NCI-H748 treated with DMSO at 0.1 percent for 48 hours (cell line): ENCODE data around the gene MRPL23.

ENCODE experiments used
- DNase-seq: peaks from one replicate; lab custom pipeline; 2025; lab: John Stamatoyannopoulos, UW

MRPL23 gene

DNA sequence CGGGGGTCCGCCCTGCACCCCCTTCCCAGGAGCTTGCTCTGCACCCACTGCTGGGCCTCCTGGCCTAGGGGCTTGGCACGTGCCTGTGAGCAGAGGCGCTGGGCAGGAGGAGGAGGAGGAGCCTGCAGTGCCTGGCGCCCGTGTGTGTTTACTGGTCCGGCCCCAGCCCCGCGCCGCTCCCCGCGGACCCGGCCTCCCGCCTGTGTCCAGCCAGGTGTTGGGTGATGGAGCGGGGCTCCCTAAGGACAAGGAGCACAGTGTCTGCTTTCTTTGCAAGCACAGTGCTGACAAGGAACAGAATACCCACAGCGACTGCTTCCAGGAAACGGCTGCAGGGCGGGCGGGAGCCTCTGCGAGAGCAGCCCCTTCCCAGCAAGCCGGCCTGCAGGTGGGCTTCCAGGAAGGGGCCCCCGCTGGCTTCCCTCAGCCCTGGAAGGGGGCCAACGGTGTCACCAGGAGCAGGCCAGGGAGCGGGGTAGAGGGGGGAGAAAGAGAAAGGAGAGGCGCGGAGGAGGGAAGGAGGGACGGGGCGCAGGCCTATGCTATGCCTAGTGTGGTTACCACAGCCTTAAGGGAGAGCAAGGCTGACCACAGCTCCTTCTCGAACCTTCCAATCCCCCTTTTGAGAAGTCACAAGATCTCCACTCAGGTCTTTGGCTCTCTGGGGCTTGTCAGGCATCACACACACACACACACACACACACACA lies 43.9 kb downstream of the MRPL23 start:
- no peak for DNase-seq

GRCh38 chr11:1992111-1992510 lies 45.0 kb downstream of the MRPL23 start:
- no peak for DNase-seq

DNA sequence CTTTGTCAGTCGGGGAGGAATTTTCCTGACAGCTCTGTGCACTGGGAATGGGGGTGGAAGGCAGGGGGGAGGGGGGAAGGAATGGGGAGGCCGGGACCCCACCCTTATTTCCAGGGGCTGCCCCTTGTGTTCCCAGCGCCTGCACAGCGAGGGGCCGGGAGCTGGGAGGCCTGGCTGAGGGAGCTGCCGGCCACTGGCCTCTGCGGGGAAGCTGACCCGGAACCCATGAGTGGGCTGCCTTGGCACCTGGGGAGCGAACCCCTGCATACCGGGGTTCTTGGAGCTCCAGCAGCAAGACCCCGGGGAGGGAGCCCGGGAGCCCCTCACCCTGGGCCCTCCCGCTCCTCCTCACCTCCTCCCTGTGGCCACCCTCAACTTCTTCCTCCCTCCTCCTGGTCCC lies 47.0 kb downstream of the MRPL23 start:
- DNase-seq = no peak

DNA sequence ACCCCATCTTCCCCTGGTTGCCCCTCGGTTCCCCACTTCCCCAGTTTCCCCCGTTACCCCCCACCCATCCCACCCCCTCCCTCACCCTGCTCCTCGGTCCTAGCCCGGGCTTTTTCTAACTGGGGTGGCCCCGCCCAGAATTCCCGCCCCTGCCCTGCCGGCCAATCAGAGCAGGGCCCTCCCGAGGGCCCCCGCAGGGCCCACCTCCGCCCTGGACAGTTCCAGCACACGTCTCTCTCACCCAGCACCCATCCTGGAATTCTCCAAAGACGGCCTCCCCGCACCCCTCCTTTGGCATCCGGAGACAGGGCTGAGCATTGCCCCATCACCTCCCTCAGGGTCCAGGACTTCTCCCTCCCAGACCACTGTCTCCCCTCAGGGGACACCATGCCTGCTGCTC lies 50.6 kb downstream of the MRPL23 start, which contains the start of gene H19:
Gene H19, minus strand, starts transcription at position 88 of the 400 bp plus-strand sequence.
- DNase-seq = no peak

GRCh38 chr11:1998290-1998689 lies 51.2 kb downstream of the MRPL23 start:
- DNase-seq = no peak

DNA sequence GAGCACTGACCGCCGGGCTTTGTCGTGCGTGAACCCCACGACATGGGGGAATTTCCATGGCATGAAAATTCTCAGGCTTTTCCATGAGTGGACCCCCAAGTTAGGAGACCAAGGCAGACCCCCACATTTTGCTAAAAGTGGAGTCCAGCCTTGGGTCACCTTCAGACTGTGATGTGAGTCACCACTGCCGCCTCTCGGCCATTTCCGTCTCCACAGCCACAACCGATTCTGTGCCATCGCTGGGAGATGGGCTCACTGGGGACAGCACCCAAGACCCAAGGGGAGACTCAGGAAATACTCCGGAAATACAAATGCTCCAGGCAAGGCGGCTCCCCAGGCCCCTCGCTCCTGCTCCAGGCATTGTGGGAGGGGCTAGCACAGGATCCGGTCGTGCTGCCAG lies 51.7 kb downstream of the MRPL23 start:
- DNase-seq = no peak

DNA sequence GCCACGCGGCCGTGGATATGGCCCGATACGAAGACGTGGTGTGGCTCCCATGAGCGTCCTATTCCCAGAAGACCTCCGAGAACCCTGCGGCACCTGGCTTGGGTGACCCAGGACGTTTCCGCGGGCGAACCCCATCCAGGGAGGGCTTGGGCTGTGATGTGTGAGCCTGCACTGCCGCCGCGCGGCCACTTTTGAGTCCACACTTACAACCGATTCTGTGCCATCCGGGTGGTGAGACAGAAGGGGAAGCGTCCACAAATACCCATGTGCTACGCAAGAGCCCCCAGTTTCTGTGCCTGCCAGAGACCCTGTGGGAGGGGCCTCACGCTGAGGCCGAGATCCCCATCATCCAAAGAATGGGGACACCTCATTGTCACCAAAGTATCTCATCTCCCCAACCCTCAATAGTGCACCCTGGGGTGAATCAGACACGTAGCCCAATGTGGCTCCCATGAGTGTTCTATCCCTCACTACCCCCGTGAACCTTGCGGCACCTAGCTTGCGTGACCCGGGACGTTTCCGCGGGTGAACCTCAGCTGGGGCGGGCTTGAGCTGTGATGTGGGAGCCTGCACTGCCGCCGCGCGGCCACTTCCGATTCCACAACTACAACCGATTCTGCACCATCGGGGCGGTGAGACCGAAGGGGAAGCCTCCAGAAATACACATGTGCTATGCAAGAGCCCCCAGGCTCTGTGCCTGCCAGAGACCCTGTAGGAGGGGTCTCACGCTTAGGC lies 55.1 kb downstream of the MRPL23 start:
- no peak for DNase-seq

DNA sequence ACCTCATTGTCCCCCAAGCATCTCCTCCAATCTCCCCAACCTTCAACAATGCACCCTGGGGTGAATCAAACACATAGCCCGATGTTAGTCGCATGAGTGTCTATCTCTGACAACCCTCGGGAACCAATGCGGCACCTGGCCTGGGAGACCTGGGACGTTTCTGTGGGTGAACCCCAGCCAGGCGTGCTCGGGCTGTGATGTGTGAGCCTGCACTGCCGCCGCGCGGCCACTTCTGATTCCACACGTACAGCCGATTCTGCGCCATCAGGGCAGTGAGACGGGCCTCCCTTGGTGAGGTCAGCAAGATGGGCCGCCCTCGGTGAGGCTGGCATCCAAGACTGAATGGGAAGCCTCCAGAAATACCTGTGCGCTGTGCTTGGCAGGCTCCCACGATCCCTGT lies 55.7 kb downstream of the MRPL23 start:
- no peak for DNase-seq

- DNase-seq = no peak
These were observed 57.3 kb downstream of the MRPL23 start for GRCh38 chr11:2004466-2004865.
